NCI-H748 treated with DMSO at 0.1 percent for 48 hours (cell line): Measurements from ENCODE around the gene PPP2R2D.
"Not testable (repeated sequence)": the region's sequence is repeated elsewhere in the genome, so short reads cannot be mapped to it uniquely, and the experiment has no call there.

Experiments
- DNase-seq: peaks from one replicate; lab custom pipeline; 2025; lab: John Stamatoyannopoulos, UW

Gene PPP2R2D

DNA sequence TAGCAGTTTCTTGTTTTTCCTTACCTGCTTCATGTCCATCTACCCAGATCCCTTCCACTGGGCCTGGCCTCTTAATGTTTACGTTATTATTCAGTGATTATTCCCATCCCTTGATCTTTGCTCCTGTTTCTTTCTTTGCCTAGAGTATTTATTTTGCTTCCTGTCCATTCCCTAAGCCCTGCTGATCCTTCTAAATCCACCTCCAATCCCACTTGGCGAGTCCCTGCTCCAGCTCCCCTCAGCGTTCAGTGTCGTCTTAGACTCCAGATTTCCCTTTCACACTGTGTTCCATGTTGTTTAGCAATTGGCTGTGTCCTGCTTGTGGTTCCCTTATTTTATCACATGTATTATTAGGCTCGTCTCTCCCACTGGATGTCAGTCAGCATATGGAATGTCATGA is 7.3 kb downstream of the PPP2R2D start:
- DNase-seq = no peak

GRCh38 chr10:131909014-131909808 is 8.4 kb downstream of the PPP2R2D start:
- no peak for DNase-seq

DNA sequence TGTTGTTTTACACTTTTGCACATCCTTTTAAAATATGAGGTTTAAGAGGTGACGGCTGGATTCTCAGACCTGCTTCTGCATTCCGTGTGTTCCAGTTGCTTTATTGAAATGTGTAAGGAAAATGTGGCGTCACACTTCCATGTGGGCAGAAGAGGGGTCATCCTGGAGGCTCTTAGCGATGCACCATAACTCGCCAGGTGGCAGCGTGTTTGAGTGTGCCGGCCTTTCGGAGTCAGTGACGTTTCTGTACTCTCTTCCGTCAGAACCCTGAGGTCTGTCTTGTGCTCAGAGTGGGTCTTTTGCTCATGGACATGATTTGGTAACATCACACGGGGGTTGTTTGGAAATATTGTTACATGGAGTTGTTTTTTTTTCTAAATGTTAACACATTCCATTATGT is 9.1 kb downstream of the PPP2R2D start:
- no peak for DNase-seq

DNA sequence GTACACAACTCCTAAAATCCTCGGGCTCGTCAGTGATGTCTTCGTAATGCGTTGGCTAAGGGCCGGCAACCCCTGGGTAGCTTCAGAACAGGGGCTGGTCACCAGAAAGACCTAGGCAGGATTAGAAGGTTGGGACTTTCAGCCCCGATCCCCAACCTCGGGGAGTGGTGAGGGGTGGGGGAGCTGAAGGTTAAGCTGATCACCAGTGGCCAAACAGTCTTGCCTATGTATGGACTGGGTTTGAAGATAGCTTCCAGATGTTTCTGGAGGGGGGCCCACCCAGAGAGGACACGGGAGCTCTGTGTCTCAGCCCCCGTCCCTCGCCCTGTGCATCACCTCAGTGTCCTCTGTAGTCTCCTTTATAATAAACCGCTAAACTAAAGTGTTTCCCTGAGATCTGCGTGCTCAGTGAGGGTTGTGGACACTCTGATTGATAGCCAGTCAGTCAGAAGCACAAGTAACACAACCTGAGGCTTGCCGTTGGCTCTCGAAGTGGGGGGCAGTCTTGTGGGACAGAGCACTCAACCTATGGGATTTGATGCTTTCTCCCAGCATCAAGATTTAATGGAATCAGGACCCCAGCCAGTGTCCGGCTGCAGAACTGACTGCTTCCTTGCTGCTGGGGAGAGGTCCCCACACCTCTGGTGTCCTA is 10.0 kb downstream of the PPP2R2D start:
- no peak for DNase-seq

DNA sequence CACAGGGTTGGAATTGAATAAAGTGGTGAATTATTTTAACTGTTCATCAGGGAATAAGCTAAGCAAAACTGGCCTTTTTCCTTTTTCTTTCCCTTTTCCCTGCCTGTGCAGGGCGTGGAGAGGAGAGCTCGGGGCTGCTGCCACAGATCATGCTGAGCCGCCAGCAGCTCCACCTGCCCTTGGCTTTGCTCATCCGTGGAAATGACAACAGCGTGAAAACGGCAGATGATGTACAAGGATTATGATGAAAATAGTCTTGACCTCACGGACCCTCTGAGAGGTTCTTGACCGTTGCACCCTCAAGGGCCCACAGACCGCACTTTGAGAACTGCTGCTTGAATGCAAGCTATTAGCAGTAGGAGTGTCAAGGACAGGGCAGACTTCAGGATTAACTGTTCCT is 10.6 kb downstream of the PPP2R2D start:
- no peak for DNase-seq

DNA sequence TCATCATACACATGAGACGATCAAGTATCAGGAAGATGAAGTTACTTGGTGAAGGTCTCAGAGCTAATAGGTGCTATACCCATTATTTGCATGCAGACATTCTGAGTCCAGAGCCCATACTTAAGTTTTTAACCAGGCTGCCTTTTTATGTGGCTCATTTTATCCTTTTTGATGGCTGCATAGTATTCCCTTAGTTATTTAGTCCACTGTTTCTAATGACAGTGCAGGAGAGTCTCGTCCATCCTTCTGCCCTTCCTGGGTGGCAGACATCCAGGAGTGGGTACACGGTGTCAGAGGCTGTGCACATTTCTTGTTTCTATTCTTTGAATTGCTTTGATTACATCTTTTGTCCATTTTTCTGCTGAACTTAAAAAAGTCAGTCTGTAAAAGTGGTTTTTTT is 11.8 kb downstream of the PPP2R2D start:
- no peak for DNase-seq

GRCh38 chr10:131915484-131915883 is 14.7 kb downstream of the PPP2R2D start:
- no peak for DNase-seq

GRCh38 chr10:131915990-131916766 is 15.4 kb downstream of the PPP2R2D start:
- DNase-seq = no peak

DNA sequence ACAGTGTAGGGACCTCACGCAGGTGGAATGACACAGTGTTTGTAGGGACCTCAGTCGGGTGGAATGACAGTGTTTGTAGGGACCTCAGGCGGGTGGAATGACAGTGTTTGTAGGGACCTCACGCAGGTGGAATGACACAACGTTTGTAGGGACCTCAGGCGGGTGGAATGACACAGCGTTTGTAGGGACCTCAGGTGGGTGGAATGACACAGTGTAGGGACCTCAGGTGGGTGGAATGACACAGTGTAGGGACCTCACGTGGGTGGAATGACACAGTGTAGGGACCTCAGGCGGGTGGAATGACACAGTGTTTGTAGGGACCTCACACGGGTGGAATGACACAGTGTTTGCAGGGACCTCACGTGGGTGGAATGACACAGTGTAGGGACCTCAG is 16.0 kb downstream of the PPP2R2D start:
- DNase-seq = not testable (repeated sequence)

- not testable (repeated sequence) for DNase-seq
Measured at GRCh38 chr10:131917496-131917895, 16.7 kb downstream of the PPP2R2D start.

GRCh38 chr10:131919461-131919860 is 18.7 kb downstream of the PPP2R2D start:
- DNase-seq = not testable (repeated sequence)

DNA sequence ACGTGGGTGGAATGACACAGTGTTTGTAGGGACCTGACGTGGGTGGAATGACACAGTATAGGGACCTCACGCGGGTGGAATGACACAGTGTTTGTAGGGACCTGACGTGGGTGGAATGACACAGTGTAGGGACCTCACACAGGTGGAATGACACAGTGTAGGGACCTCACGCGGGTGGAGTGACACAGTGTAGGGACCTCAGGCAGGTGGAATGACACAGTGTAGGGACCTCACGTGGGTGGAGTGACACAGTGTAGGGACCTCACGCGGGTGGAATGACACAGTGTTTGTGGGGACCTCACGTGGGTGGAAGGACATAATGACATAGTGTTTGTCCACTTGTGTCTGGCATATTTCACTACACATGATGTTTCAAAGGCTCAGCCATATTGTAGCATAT is 19.3 kb downstream of the PPP2R2D start:
- no peak for DNase-seq

DNA sequence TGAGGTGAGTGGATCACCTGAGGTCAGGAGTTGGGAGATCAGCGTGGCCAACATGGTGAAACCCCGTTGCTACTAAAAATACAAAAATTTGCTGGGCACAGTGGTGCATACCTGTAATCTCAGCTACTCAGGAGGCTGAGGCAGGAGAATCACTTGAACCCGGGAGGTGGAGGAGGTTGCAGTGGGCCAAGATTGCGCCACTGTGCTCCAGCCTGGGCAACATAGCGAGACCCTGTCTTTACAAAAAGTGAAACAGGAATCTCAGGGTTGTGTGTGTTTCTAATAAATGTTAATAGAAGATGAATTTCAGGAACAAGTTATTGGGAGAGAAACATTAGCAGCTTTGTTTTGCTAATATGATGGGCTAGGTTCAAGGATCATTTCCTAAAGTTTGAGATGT is 19.9 kb downstream of the PPP2R2D start:
- no peak for DNase-seq

- no peak for DNase-seq
Measured at GRCh38 chr10:131921184-131921583, 20.4 kb downstream of the PPP2R2D start.

- no peak for DNase-seq
Measured at GRCh38 chr10:131923038-131923756, 22.4 kb downstream of the PPP2R2D start.

DNA sequence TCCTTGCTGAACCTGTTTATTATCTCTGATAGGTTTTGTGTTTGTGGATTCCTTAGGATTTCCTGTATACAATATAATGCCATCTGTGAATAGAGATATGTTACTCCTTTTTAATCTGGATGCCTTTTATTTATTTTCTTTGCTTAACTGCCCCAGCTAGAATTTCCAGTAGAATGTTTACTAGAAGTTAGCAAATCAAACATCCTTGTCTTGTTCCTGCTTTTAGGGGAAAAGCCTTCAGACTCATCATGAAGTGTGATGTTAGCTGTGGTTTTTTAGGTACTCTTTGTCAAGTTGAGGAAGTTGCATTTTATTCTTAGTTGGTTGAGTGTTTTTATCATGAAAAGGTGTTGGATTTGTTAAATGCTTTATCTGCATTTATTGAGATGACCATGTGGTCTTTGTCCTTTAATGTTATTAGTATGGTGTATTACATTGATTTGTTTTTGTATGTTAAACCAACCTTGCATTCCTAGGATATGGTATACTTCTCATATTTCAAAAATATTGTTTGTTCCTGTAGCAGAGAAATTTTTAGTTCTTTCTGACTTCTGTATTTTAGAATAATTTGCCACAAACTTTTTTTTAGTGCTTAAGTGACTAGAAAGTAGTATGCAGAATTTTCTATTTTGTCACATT is 24.3 kb downstream of the PPP2R2D start:
- DNase-seq = no peak

- no peak for DNase-seq
Measured at GRCh38 chr10:131925716-131926115, 24.9 kb downstream of the PPP2R2D start.

DNA sequence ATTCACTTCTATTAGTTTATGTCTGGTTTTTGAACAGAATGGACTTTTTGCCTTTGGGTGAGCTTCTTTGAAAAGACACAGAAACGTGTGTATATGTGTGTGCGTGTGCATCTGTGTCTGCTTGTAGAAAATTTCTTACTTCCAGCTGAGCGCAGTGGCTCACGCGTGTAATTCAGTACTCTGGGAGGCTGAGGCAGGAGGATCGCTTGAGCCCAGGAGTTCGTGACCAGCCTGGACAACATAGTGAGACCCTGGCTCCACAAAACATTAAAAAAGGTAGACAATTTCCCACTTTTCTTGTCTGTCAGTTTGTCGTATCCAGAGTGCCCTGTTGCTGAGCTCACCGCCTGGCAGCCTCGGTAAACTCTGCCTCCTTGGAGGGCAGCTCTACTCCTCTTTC is 25.4 kb downstream of the PPP2R2D start:
- DNase-seq = no peak

GRCh38 chr10:131926743-131927595 is 26.2 kb downstream of the PPP2R2D start:
- no peak for DNase-seq

- DNase-seq = no peak
Measured at GRCh38 chr10:131928248-131929095, 27.7 kb downstream of the PPP2R2D start.
